HTERT RPE-1 (cell line): Measurements from ENCODE around the gene OR8H2.
"Not testable (repeated sequence)": the region's sequence is repeated elsewhere in the genome, so short reads cannot be mapped to it uniquely, and the experiment has no call there.

Source experiments
- in situ Hi-C: fragments of 300-500 bp; cut with MboI; formaldehyde crosslinking; loops from 4 replicates; pipeline ENCODE4 v1.14.3; 2020; ENCODE audit warnings: low sequenced_read_pairs

Gene OR8H2

DNA sequence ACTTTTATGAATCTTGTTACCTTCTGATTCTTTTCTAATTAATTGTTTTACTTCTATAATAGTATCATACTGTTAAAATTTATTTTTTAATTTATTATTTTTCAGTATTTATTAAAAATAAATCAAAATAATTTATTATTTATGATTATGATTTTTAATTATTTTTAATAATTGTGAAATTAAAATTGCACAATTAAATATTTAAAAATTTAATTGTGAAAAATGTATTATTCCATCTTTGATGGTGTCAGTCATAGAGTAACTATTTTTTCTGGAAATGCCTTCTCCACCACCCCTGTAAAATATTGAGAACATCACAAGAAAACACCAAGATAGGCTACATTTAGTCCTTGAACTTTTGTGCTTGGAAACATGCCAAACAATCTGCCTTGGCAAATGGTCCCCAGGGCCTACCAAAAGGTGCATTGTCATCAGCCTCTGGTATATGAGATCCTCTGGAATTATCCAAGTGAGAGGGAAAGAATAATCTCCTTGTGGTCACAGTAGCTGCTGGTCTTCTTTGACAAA is at the start of gene OR8H2:
Gene OR8H2 (plus strand): TSS at position 478 of the 528 bp plus-strand sequence. CDS start 1,356 bp downstream, outside the sequence.
- in situ Hi-C loops: no loop called here

DNA sequence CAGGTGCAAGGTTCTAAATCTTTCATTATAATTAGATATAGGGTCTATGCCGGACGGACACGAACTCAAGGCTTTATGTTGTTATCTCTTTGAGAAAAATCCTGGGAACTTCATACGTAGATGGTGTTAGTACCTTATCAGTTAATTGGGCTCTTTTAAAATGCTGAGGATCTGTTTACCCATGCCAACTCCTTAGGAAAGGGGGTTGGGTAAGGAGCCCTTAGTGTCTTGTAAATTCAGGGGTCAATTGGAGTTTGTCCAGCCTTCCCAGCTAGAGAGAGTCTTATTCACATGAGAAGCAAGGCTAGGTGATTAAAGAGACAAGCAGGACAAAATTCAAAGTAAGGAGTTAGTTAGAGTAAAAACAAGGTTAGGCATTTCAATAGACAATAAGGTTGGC is 47.1 kb upstream of the OR8H2 start:
- in situ Hi-C loops: not testable (repeated sequence)

DNA sequence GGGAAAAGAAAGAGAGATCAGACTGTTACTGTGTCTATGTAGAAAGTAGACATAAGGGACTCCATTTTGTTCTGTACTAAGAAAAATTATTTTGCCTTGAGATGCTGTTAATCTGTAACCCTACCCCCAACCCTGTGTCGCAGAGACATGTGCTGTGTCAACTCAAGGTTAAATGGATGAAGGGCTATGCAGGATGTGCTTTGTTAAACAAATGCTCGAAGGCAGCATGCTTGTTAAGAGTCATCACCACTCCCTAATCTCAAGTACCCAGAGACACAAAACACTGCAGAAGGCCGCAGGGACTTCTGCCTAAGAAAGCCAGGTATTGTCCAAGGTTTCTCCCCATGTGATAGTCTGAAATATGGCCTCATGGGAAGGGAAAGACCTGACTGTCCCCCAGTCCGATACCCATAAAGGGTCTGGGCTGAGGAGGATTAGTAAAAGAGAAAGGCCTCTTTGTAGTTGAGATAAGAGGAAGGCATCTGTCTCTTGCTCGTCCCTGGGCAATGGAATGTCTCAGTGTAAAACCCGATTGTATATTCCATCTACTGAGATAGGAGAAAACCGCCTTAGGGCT is 45.7 kb upstream of the OR8H2 start:
- in situ Hi-C loops: not testable (repeated sequence)

- in situ Hi-C loops: not testable (repeated sequence)
Measured at GRCh38 chr11:56058260-56058780, 45.2 kb upstream of the OR8H2 start.

DNA sequence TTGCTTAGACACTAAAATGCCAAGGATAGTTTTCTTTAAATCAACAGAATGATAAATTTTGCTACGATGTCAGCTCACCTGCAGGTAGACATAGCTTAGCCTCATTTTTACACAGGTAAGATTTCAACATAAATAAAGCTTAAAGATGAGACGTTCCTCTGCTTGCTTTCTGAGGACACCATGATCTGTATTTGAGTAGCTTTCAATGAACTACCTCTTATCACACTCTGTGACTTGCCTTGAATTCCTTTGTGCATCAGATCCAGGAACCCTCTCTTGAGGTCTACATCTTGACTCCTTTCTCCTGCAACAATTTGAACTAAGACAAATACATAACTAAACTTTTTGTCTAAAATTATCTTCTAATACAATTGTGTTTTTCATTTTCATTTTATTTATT is 36.5 kb upstream of the OR8H2 start:
- in situ Hi-C loops: no loop called here

- in situ Hi-C loops: no loop called here
Measured at GRCh38 chr11:56089697-56090096, 13.8 kb upstream of the OR8H2 start.

GRCh38 chr11:56093008-56093407 is 10.5 kb upstream of the OR8H2 start, which contains the start of gene OR8I2:
Gene OR8I2 (plus strand): TSS chr11:56093308. CDS start chr11:56093308, 0 bp downstream.
- in situ Hi-C loops: no loop called here

DNA sequence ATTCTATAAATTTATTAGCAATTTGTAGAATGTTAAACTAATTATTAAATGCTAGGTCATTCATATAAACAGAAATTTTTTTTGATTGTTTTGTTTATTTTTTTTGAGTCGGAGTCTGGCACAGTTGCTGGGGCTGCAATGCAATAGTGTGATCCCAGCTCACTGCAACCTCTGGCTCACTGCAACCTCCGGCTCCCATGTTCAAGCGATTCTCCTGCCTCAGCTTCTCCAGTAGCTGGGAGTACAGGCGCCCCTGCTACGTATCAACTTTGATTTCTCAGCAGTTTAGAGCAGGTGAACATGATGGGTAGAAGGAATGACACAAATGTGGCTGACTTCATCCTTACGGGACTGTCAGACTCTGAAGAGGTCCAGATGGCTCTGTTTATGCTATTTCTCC is 18.6 kb downstream of the OR8H2 start, which contains the start of gene OR8H3:
Gene OR8H3 (plus strand): TSS at position 301 of the 400 bp plus-strand sequence. CDS start 0 bp downstream, at position 301.
- in situ Hi-C loops: no loop called here

DNA sequence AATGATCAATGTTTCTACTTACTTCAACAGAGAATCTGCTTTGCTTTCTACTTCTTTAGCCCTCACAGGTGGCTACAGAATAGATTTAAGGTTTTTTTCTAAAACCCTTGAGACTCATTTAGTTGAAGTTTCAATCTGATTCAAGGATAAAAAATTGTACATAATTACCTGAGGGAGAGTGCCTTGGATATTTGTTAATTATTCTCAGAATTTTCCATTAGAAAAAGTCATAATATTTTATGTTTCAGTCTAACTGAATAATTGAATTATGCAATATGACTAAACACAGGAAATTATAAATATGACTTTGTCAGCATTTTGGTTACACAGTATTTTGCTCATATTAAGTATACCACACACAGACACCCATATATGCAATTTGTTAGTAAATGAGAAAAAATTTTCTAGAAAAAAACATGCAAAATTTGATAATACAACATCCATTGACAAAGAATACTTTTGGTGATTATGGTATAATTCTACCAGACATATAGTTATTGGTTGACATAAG is 36.7 kb downstream of the OR8H2 start, which contains the start of gene OR8J3:
Gene OR8J3 (minus strand): TSS at position 51 of the 511 bp plus-strand sequence. CDS start 2,483 bp downstream, outside the sequence.
- in situ Hi-C loops: no loop called here

- in situ Hi-C loops: not testable (repeated sequence)
Measured at GRCh38 chr11:56143681-56144080, 40.2 kb downstream of the OR8H2 start.

DNA sequence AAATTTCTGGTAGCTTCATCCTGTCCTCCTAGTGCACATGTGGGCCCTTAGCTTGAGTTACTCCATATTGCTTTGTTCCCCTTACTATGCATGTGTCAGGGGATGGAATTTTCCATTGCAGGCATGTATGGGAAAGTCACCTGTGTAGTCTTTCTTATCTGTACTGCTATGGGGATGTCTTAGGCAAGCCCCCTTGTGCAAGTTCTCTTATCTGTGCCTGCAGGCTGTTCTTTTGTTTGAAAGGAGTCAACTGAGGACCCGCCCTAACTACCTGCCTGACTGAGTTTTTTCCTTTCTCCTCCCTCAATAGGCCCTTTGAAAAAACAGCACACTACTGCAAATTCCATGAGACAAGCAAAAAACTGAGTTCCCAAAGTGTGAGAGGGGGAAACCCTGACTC is 47.9 kb downstream of the OR8H2 start:
- in situ Hi-C loops: no loop called here

DNA sequence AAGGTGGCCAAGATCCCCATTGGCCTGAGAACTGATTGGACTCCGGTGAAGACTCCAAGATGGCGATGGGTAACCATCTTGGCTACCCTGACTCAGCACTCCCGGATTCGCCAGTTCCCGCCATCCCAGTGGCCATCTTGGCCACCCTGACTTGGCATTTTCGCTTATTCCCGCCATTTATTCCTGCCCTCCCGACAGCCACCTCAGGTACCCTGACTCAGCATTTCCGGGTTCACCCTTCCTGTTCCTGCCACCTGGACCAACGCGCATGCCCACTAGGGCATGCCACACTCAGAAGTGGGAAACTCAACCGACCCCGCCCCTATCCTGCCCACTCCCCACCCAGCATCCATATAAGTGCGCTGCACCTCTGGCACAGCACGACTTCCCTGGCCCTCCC is 48.8 kb downstream of the OR8H2 start:
- in situ Hi-C loops: no loop called here
